Measurements from ENCODE around the gene CCDC198. TPM values are rescaled to one million over a fixed set of nuclear protein-coding genes. Genes with fewer than 3 reads are reported as not detected.

The CCDC198 gene
- total and polyA plus RNA-seq, 2 donors (not counting 3 experiments of a cell fraction or from before 2014, with no cell fraction given): not detected

- Histone ChIP-seq H3K4me2 (ENCODE audit: insufficient read depth, low read length) (no peak overlapping the region), H3K9me1 (replicated peaks; ENCODE audit: control insufficient read depth, extremely low read depth, insufficient read depth, low read length) (no peaks in the 10 kb centered on the region), H3K27ac (ENCODE audit: insufficient read depth, low read depth, low read length) (no peak overlapping the region), H3K79me2 (ENCODE audit: control insufficient read depth, insufficient read depth, low read length) (no peaks in the 10 kb centered on the region), H3K9me3 (replicated peaks; ENCODE audit: control insufficient read depth, insufficient read depth, low read length) (no peaks in the 10 kb centered on the region), H4K20me1 (replicated peaks; ENCODE audit: control insufficient read depth, extremely low read depth, insufficient read depth, low read length) (no peaks in the 10 kb centered on the region), H3K36me3 (ENCODE audit: control insufficient read depth in 2 of 2, extremely low read depth in 1 of 2, insufficient read depth in 2 of 2, low read length in 2 of 2) (no peaks in the 10 kb centered on the region), H3K9ac (replicated peaks; ENCODE audit: extremely low read depth, insufficient read depth, low read length) (no peak overlapping the region), H3K4me3 (replicated peaks in 1 of 3; ENCODE audit: insufficient read depth in 1 of 3, low read depth in 1 of 3, low read length in 3 of 3) (no peak overlapping the region), H3K27me3 (ENCODE audit: control insufficient read depth in 2 of 2, insufficient read depth in 2 of 2, low read length in 2 of 2) (peaks cover 0 to 6% of the 10 kb centered on the region in 2 experiments), H2AFZ (ENCODE audit: low read depth, low read length) (no peak overlapping the region), H3K4me1 (ENCODE audit: control insufficient read depth, extremely low read depth, insufficient read depth, low read length) (no peaks in the 10 kb centered on the region)
- no peak for TF ChIP-seq POLR2AphosphoS5 (IDR thresholded peaks at IDR 0.05; ENCODE audit: insufficient read depth, low read depth, low read length)
- no peak for TF ChIP-seq MAX (IDR thresholded peaks at IDR 0.05; ENCODE audit: insufficient read depth, insufficient read length)
- TF ChIP-seq EZH2 (IDR thresholded peaks at IDR 0.05; ENCODE audit: borderline replicate concordance, low read depth, low read length, severe bottlenecking): no peak
- no peak for TF ChIP-seq FOS (IDR thresholded peaks at IDR 0.05; ENCODE audit: borderline replicate concordance, insufficient read depth, low read length)
- no peak for TF ChIP-seq POLR2A (IDR thresholded peaks at IDR 0.05; ENCODE audit: low read depth, low read length)
- TF ChIP-seq JUN (IDR thresholded peaks at IDR 0.05; ENCODE audit: borderline replicate concordance, insufficient read depth, insufficient read length, low read depth): no peak
- no peak for TF ChIP-seq MYC (IDR thresholded peaks at IDR 0.05; ENCODE audit: low read depth, low read length)
- TF ChIP-seq CTCF (IDR thresholded peaks at IDR 0.05; ENCODE audit: extremely low read depth in 1 of 2, insufficient read depth in 1 of 2, low read depth in 1 of 2, low read length in 2 of 2): no peak
- no peak for TF ChIP-seq GATA2 (IDR thresholded peaks at IDR 0.05; ENCODE audit: insufficient read depth, insufficient read length, low read depth, low read length)
- BruUV-seq (replicated peaks): no TSS peak
- intact Hi-C loops (cut with micrococcal nuclease): no loop called here
- dilution Hi-C loops (cut with MboI; ENCODE audit: extremely low pct_ligation_motif_present, low sequenced_read_pairs): no loop called here
- FAIRE-seq (no peak), DNase-seq (ENCODE audit: low read depth, low spot score) (no peak)
- ChIA-PET POLR2A (no interaction called here), CTCF (interaction anchor here (1.2 kb wide), 1 partner anchor 10 kb away, joined by 3 read pairs; no protein-coding TSS in a partner anchor)
These were observed 1.8 kb upstream of the CCDC198 start for GRCh38 chr14:57495416-57495815.
